Measurements from ENCODE around the gene ZNF24.

GRCh38 chr18:35291166-35291565 is 53.1 kb downstream of the ZNF24 start:
- TF ChIP-seq CTCF (IDR thresholded peaks at IDR 0.05) (no peak), POLR2A (IDR thresholded peaks at IDR 0.05) (no peak)

Measured in ovary (tissue), 3 donors.